HG03565 (cell line): ENCODE data around the gene KLHL11.

Experiments
- ATAC-seq: cut with Tn5 transposase; IDR thresholded peaks from one replicate; pipeline ENCODE4 v1.9.1; 2021; ENCODE audit warnings: mild to moderate bottlenecking, moderate library complexity; ENCODE audit not compliant: unreplicated experiment

KLHL11 gene

GRCh38 chr17:41864836-41865595 is at the start of gene KLHL11:
KLHL11 (minus strand) TSS chr17:41865423; CDS start chr17:41865370, 53 bp downstream.
- ATAC-seq = peak; percentile 81

GRCh38 chr17:41915020-41915419 is 49.8 kb upstream of the KLHL11 start:
- no peak for ATAC-seq

- no peak for ATAC-seq
Measured at GRCh38 chr17:41914358-41914766, 49.1 kb upstream of the KLHL11 start.

GRCh38 chr17:41913798-41914197 is 48.6 kb upstream of the KLHL11 start:
- ATAC-seq = no peak

GRCh38 chr17:41912925-41913324 is 47.7 kb upstream of the KLHL11 start:
- no peak for ATAC-seq

- no peak for ATAC-seq
Measured at GRCh38 chr17:41910701-41911391, 45.6 kb upstream of the KLHL11 start.

GRCh38 chr17:41909088-41909487 is 43.9 kb upstream of the KLHL11 start:
- ATAC-seq = no peak

- ATAC-seq = no peak
Measured at GRCh38 chr17:41907633-41908539, 42.7 kb upstream of the KLHL11 start.

- no peak for ATAC-seq
Measured at GRCh38 chr17:41907185-41907556, 41.9 kb upstream of the KLHL11 start.

GRCh38 chr17:41906465-41907184 is 41.4 kb upstream of the KLHL11 start:
- ATAC-seq = no peak

- no peak for ATAC-seq
Measured at GRCh38 chr17:41905172-41905571, 39.9 kb upstream of the KLHL11 start.

- ATAC-seq = no peak
Measured at GRCh38 chr17:41904242-41904841, 39.1 kb upstream of the KLHL11 start.

GRCh38 chr17:41901646-41902045 is 36.4 kb upstream of the KLHL11 start:
- no peak for ATAC-seq

GRCh38 chr17:41896726-41897125 is 31.5 kb upstream of the KLHL11 start:
- ATAC-seq = no peak

- ATAC-seq = no peak
Measured at GRCh38 chr17:41895617-41896016, 30.4 kb upstream of the KLHL11 start.

GRCh38 chr17:41894791-41895331 is 29.6 kb upstream of the KLHL11 start:
- ATAC-seq = no peak

GRCh38 chr17:41893384-41893783 is 28.2 kb upstream of the KLHL11 start:
- no peak for ATAC-seq

- ATAC-seq = no peak
Measured at GRCh38 chr17:41892021-41892376, 26.8 kb upstream of the KLHL11 start.

- no peak for ATAC-seq
Measured at GRCh38 chr17:41891135-41892020, 26.2 kb upstream of the KLHL11 start.
